Brain microvascular endothelial cell (primary cell): ENCODE data around the gene DNAJB9.

Experiments used
- DNase-seq: peaks from one replicate; pipeline ENCODE4 v3.0.0-alpha.2; 2020
- H3K27ac ChIP-seq: fragments of 250-450 bp; sonication (Bioruptor Pico); 2 replicates; pipeline ENCODE4 v1.5.1; 2020; ENCODE audit warnings: mild to moderate bottlenecking, moderate library complexity
- H3K27me3 ChIP-seq: fragments of 250-450 bp; sonication (Bioruptor Pico); replicated peaks from 2 replicates; pipeline ENCODE4 v1.5.1; 2020; ENCODE audit warnings: mild to moderate bottlenecking
- H3K36me3 ChIP-seq: fragments of 250-450 bp; sonication (Bioruptor Pico); replicated peaks from 2 replicates; pipeline ENCODE4 v1.5.1; 2020; ENCODE audit warnings: mild to moderate bottlenecking
- H3K4me3 ChIP-seq: 2 replicates; pipeline ENCODE4 v1.5.1; 2011; ENCODE audit warnings: low read depth, mild to moderate bottlenecking, control low read depth, low read length, moderate library complexity
- in situ Hi-C: cut with HindIII; loops from 2 replicates; pipeline ENCODE4 v1.10.0; 2017; ENCODE audit warnings: low sequenced_read_pairs, low pct_ligation_motif_present
- TF ChIP-seq, protein P1 (sequence below): IDR thresholded peaks from 2 replicates; pipeline ENCODE4 v1.5.1; 2011; ENCODE audit warnings: low read depth, mild to moderate bottlenecking, moderate library complexity, low read length, control low read depth, inconsistent platforms; ENCODE audit errors: missing control alignments

The DNAJB9 gene

DNA sequence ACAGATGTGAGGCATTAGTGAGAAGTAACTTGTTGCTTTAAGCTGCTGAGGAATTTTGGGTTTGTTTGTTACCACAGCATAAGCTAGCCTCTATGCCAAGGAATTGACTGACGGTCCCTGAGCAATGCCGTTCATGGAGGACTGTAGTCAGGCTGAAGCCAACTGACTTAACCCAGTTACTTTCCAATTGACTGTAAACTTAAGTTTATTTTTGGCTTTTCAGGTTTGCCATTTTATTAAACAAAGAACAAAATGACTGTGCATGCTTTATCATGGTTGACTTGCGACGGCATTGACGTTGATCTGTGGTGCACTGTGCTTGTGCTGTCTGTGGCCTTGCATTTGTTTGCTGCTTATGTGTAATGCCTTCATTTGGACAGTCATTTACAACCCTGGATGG is 53.5 kb downstream of the DNAJB9 start:
- Histone ChIP-seq H3K27ac (no peak overlapping the region), H3K4me3 (no peak overlapping the region), H3K36me3 (no peaks in the 10 kb centered on the region), H3K27me3 (no peaks in the 10 kb centered on the region)
- in situ Hi-C loops, result no loop called here
- TF ChIP-seq, protein P1, sequence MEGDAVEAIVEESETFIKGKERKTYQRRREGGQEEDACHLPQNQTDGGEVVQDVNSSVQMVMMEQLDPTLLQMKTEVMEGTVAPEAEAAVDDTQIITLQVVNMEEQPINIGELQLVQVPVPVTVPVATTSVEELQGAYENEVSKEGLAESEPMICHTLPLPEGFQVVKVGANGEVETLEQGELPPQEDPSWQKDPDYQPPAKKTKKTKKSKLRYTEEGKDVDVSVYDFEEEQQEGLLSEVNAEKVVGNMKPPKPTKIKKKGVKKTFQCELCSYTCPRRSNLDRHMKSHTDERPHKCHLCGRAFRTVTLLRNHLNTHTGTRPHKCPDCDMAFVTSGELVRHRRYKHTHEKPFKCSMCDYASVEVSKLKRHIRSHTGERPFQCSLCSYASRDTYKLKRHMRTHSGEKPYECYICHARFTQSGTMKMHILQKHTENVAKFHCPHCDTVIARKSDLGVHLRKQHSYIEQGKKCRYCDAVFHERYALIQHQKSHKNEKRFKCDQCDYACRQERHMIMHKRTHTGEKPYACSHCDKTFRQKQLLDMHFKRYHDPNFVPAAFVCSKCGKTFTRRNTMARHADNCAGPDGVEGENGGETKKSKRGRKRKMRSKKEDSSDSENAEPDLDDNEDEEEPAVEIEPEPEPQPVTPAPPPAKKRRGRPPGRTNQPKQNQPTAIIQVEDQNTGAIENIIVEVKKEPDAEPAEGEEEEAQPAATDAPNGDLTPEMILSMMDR, result no peak
- DNase-seq, result no peak
